Fibroblast of pulmonary artery (primary cell): ENCODE results near the gene C17orf67.

ENCODE experiments used
- DNase-seq: peaks from one replicate; pipeline ENCODE4 v3.0.0-alpha.2; 2010; ENCODE audit warnings: low read depth
- H3K4me3 ChIP-seq: replicated peaks from 2 replicates; pipeline ENCODE4 v1.5.1; 2011; ENCODE audit warnings: low read depth, mild to moderate bottlenecking, control low read depth, low read length, moderate library complexity
- TF ChIP-seq, protein P1 (sequence below): IDR thresholded peaks from 2 replicates; pipeline ENCODE4 v1.5.1; 2011; ENCODE audit warnings: mild to moderate bottlenecking, control low read depth, low read length, inconsistent platforms; ENCODE audit errors: missing control alignments

C17orf67 gene

GRCh38 chr17:56826611-56827414 lies 6.9 kb downstream of the C17orf67 start:
- TF ChIP-seq, protein P1, sequence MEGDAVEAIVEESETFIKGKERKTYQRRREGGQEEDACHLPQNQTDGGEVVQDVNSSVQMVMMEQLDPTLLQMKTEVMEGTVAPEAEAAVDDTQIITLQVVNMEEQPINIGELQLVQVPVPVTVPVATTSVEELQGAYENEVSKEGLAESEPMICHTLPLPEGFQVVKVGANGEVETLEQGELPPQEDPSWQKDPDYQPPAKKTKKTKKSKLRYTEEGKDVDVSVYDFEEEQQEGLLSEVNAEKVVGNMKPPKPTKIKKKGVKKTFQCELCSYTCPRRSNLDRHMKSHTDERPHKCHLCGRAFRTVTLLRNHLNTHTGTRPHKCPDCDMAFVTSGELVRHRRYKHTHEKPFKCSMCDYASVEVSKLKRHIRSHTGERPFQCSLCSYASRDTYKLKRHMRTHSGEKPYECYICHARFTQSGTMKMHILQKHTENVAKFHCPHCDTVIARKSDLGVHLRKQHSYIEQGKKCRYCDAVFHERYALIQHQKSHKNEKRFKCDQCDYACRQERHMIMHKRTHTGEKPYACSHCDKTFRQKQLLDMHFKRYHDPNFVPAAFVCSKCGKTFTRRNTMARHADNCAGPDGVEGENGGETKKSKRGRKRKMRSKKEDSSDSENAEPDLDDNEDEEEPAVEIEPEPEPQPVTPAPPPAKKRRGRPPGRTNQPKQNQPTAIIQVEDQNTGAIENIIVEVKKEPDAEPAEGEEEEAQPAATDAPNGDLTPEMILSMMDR = no peak
- DNase-seq = no peak
- H3K4me3 ChIP-seq = no peak overlapping the region

- H3K4me3 ChIP-seq = no peak overlapping the region
- DNase-seq = no peak
- TF ChIP-seq, protein P1 = no peak
Measured at GRCh38 chr17:56824503-56824902, 9.2 kb downstream of the C17orf67 start.

DNA sequence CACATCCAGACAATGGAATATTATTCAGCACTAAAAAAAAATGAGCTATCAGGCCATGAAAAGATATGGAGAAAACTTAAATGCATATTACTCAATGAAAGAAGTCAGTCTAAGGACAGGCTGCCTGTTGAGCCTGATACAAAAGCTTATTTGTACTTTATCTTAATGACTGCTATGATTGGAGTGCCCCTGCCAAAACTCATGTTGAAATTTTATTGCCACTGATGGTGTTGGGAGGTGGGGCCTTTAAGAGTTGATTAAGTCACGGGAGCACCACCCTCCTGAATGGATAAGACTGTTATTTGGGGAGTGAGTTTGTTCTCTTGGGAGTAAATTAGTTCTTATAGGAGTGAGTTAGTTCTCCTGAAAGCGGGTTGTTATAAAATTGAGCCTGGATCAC lies 9.9 kb downstream of the C17orf67 start:
- TF ChIP-seq, protein P1 = no peak
- no peak for DNase-seq

GRCh38 chr17:56822725-56823124 lies 11.0 kb downstream of the C17orf67 start:
- peak; percentile 56 for DNase-seq
- TF ChIP-seq, protein P1 = no peak
- no peak overlapping the region for H3K4me3 ChIP-seq

More for the DNA sequence above, 9.9 kb downstream of the C17orf67 start:
- no peak overlapping the region for H3K4me3 ChIP-seq

DNA sequence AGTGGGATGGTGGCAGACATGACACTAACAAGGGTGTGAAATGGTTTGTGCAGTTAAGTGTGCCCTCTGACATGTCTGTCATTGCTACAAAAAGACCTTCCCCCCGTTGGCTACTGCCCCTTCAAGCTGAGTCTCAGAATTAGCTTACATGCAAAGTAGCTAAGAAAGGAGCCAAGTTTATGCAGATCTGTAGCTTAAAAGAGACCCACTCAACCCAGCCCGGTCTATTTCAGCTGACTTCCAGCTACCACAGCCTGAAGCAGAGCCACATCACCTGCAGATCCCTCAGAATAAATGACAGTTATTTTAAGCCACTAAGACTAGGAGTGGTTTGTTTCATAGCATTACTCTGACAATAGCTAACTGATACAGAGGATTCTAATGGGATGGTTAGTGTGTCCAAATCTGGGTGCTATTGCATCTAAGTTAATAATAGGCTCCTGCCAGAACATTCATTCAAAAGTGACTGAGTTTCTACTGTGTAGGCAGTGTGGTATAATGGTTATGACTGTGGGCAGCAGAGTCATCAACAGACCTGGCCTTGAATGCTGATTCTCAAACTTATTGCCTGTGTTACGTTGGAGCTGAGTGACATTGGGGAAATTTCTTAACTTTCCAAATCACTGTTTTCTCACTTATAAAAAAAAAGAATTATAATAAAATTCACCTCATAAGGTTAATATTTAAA lies 11.7 kb downstream of the C17orf67 start:
- TF ChIP-seq, protein P1 = no peak
- DNase-seq = no peak
- no peak overlapping the region for H3K4me3 ChIP-seq

DNA sequence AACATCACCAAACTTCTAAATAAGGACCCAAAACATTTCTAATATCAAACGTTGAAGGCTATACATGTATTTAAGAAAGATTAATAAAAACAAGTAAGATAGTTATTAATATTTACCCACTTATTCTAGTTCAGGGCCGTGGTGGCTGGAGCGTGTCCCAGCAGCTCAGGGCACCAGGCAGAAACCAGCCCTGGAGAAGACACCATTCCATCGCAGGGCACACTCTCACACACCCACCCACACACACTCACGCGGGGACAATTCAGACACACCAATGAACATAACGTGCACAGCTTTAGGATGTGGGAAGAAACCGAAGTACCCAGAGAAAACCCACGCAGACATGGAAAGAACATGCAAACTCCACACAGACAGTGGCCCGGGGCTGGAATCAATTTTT lies 13.5 kb downstream of the C17orf67 start:
- no peak for DNase-seq
- H3K4me3 ChIP-seq = no peak overlapping the region
- TF ChIP-seq, protein P1 = no peak
